Right lobe of liver (tissue), 4 donors: ENCODE measurements around the gene ELMOD2.

Experiments
- POLR2A ChIP-seq: fragments of 450-650 bp; IDR thresholded peaks from one replicate; pipeline ENCODE4 v1.6.1; 2017; ENCODE audit warnings: antibody characterized with exemption, mild to moderate bottlenecking
- TF ChIP-seq, protein P1 (sequence below), 4 donors: fragments of 200-600 bp in 3 of 4; fragments of 450-650 bp in 1 of 4; IDR thresholded peaks; one replicate each; pipeline versions ENCODE4 v1.5.1 to v1.8.0; 2016 to 2022; ENCODE audit warnings: antibody characterized with exemption in 4 of 4, mild to moderate bottlenecking in 2 of 4
- donor health status: DM: no; HTN: no; CAD: no.
- donor health status: DM: no; HTN: no; CAD: no.
- donor health status: DM: no; HTN: yes; CAD: no.

DNA sequence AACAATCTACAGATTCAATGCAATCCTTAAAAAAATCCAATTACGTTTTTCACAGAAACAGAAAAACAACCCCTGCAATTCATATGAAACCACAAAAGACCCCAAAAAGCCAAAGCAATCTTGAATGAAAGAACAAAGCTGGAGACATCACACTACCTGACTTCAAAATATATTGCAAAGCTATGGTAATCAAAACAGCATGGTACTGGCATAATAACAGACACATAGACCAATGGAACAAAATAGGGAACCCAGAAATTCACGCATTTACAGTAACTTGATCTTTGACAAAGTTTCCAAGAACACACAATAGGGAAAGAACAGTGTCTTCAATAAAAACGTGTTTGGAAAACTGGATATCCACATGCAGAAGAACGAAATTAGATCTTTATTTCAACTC lies 40.5 kb upstream of the ELMOD2 start:
- TF ChIP-seq POLR2A = no peak
- TF ChIP-seq, protein P1, sequence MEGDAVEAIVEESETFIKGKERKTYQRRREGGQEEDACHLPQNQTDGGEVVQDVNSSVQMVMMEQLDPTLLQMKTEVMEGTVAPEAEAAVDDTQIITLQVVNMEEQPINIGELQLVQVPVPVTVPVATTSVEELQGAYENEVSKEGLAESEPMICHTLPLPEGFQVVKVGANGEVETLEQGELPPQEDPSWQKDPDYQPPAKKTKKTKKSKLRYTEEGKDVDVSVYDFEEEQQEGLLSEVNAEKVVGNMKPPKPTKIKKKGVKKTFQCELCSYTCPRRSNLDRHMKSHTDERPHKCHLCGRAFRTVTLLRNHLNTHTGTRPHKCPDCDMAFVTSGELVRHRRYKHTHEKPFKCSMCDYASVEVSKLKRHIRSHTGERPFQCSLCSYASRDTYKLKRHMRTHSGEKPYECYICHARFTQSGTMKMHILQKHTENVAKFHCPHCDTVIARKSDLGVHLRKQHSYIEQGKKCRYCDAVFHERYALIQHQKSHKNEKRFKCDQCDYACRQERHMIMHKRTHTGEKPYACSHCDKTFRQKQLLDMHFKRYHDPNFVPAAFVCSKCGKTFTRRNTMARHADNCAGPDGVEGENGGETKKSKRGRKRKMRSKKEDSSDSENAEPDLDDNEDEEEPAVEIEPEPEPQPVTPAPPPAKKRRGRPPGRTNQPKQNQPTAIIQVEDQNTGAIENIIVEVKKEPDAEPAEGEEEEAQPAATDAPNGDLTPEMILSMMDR (IDR thresholded peaks at IDR 0.05) = no peak
